GM21786 (cell line): ENCODE measurements around the gene CAMKK1.
A peak's percentile ranks its signal among the peaks of the same experiment; 100 is the strongest.

Experiments used
- ATAC-seq: cut with Tn5 transposase; IDR thresholded peaks from one replicate; pipeline ENCODE4 v1.9.1; 2021; ENCODE audit not compliant: unreplicated experiment

Gene CAMKK1

DNA sequence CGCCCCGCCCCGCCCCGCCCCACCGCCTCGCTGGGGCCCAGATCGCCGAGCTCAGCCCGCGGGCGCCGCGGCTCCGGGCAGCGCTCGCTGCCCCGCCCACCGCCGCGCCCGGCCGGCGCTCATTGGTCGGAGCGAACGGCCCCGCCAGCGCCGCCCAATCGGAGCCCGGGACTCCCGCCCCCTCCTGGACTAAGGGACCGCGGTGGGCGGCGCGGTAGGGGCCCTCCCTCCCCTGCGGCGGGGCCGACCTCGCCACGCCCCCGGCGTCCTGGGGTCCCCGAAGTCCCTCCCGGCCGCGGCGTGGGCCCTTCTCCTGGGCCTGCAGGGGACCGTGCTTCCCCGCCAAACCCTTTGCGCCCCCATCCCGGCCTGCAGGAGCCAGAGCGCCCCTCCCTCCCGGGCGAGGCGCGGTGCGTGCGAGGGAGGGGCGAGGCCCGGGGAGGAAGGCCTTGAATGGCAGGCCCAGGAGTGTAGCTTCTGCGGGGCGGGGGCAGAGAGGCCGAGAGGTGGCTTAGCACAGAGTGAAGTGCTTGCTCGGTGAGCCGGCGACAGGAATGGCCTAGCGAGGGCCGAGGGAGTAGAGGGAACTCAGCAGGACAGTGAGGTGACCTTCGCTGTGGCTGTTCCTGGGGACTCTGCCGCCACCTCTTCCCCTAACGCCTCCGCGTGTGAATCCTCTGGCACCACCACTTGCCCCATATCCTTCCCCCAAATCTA, at the start of gene CAMKK1:
TSS of gene CAMKK1 (minus strand) at position 51 of the 717 bp plus-strand sequence. CDS start 7,366 bp downstream, outside the sequence.
- ATAC-seq: peak; percentile 81

DNA sequence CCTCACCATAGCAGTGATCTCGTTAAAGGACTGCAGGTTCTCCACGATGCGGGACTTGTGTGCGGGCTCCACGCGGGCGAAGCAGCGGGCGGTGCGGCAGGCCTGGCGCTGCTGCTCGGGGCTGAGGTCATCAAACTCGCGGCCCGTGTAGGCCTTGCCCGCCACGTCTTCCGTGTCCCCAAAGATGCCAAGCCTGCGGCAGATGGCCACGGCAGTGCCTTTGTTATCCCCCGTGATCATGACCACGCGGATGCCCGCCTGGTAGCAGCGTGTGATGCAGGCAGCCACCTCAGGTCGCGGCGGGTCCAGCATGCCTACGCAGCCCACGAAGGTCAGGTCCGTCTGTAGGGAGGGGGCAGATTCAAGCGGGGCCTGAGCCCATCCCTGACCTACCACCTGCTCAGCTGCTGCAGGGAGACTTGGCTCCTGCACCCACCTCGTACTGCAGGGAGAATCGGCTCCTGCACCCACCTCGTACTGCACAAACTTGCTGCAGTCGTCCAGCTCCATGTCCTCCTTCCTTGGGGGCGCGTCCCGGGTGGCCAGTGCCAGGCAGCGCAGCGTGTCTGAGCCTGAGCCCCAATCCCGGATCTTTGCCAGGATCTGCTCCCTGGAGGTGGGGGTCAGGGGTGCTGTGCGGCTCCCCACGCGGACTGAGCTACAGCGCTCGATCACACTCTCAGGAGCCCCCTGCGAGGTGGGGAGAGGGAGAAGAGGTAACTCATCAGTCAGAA, 48.3 kb upstream of the CAMKK1 start:
- ATAC-seq: no peak

DNA sequence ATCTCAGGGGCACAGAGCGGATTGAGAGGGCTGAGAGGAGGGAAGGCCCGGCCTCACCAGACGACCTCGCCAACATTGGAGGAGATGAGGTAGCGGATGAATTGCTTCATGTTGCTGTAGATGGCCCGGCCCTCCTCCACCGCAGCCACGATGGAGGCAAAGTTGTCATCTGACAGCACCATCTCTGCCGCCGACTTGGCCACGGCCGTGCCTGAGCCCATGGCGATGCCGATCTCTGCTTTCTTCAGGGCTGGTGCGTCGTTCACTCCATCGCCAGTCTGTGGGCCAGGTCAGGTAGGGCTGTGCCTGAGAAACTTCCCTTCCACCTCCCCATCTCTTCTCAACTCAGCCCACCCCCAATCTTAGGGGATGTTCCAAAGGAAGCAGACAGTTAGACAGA, 44.5 kb upstream of the CAMKK1 start:
- ATAC-seq: no peak

DNA sequence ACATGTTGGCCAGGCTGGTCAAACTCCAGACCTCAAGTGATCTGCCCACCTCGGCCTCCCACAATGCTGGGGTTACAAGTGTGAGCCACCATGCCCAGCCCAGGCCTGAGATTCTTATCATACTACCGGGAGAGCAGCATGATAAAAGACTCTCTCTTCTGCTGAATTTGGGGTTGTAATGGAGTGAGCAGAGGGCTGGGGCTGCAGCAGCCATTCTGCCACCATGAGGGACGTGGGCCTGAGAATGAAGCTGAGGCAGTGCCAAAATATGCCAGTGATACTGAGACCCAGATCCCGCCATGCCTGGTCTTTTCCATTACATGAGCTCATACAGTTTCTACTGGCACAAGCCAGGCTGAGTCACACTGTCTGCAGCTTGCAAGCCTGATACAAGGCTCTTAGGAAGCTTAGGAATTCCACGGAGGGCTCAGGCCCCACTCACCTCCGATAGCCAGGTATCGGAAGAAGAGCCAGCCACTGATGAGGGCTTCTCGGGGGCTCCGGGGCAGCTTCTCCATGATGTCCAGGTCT, 43.0 kb upstream of the CAMKK1 start:
- ATAC-seq: no peak

DNA sequence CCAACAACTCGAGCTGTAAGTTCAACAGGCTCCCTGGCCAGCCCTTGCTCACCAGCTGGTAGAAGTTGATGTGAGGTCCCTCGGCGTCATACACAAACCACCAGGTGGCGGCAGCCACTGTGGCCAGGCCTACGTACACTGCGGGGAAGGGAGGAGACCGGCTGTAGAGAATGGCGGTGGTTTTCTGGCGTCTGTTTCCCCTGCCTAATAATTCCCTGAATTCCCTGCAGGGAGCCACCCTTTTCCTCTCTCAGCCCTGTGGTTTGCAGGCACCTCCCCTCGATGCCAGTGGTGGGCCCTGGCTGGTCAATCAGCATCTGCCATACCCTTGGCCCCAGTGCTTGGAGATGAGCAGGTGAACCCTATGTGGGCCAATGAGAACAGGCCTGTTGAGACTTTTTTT, 42.3 kb upstream of the CAMKK1 start:
- no peak for ATAC-seq

DNA sequence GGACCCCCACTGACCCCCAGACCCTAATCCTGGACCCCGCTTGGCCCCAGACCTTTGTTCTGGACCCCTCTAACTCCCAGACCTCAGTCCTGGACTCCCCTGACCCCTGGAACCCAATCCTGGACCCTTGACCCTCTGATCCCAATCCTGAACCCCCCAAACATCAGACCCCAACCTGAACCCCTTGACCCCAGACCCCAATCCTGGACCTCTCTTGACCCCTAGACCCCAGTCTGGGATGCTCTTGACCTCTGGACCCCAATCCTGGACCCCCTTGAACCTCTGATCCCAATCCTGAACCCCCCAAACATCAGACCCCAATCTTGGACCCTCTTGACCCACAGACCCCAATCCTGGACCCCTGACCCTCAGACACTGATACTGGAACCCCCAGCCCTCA, 36.9 kb upstream of the CAMKK1 start:
- ATAC-seq: no peak

DNA sequence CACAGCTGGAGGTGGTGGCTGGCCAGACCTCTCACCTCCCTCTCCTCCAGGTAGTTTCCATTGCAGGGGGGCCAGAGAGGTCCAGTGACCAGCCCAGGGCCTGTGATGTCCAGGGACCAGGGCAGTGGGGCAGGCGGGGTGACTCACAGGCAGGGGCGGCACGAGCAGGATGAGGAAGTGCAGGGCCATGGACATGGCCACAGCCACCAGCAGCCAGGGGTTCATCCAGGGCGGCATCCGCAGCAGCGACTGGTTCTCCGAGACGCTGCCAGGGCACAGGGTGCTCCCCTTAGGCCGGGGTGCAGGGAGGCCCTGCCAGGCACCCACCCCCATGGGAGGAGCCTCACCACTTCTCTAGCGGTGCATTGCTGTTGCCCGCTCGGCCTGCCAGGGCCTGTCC, 36.3 kb upstream of the CAMKK1 start:
- ATAC-seq: no peak

DNA sequence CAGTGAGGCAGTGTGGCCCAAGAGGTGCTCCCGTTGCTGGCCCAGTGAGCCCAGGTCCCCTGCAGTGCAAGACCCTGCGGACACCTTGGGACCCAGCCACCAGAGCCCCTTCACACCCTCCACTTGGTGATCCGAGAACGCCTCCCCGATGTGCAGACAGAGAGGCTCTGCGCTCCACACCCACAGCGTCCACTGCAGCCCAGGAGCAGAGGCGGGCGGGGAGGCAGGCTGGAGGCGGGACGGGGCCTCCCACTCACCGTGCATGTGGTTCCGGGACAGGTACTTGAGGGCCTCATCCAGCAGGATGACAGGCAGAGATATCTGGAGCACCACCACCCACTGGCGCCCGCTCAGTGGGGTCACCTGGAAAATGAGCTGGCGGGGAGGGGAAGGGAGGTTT, 35.6 kb upstream of the CAMKK1 start:
- no peak for ATAC-seq

DNA sequence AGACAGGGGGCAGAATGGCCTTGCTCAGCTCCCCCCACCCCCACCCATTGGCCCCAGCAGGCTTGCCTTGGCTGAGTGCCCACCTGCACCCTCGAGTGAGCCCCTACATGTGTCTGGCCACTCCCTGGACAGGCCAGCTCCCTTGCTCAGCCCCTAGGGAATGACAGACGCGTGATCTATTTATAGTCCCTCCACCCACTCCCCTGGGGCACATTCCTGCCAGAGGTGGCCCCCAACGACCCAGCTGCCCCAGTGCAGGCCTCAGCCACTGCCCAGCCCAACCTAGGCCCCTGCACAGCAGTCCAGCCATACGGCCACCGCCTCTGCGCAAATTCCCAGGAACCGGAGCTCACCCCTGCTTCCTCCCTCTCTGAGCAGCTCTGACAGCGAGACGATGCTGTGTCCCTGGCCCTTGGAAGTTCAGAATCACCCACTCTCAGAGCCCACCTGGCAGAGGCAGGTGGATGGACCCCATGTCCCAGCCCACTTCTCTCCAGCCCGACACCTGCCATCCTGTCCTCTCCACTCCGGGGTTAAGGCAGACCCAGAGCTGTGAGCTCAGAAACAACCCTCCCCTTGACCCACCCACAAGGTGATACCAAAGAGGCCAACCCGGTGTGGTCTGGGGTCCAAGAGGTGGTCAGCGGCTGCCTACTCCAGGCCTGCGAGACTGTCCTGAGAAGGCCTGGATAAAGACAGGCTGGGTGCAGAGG, 34.9 kb upstream of the CAMKK1 start:
- no peak for ATAC-seq

DNA sequence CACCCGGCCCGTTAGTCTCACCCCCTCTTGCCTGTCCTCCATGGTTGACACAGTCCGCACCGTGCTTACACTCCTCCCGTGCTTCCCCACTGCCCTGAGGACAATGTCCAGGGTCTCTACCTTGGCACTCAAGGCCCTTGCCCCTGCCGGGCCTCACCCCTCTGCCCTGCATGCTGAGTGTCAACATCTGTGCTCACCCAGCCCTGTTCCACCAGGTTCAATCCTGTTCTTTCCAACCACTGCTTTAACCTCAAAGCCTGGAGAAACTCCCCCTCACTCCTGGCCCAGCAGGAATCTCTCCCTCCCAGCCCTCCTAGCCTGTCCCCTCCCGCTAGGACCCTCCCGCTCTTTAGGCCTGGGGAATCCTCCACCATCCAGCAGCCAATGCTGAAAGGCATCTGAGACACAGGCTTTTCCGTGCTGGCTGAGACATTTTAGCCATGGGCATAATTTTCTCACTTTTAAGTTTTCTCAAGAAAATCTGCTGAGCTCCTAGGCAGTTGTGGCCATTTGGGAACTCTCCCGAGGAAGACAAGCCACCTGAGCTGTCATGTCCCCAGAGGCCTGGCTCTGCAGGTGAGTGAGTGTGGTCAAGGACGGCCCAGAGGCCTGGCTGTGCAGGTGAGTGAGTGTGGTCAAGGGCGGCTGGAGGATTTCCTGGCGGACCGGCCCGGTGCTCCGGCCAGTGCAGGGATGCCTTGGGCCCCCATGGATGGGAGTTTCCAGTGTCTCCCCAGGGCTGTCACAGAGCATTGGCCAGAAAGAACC, 34.2 kb upstream of the CAMKK1 start:
- ATAC-seq: no peak

DNA sequence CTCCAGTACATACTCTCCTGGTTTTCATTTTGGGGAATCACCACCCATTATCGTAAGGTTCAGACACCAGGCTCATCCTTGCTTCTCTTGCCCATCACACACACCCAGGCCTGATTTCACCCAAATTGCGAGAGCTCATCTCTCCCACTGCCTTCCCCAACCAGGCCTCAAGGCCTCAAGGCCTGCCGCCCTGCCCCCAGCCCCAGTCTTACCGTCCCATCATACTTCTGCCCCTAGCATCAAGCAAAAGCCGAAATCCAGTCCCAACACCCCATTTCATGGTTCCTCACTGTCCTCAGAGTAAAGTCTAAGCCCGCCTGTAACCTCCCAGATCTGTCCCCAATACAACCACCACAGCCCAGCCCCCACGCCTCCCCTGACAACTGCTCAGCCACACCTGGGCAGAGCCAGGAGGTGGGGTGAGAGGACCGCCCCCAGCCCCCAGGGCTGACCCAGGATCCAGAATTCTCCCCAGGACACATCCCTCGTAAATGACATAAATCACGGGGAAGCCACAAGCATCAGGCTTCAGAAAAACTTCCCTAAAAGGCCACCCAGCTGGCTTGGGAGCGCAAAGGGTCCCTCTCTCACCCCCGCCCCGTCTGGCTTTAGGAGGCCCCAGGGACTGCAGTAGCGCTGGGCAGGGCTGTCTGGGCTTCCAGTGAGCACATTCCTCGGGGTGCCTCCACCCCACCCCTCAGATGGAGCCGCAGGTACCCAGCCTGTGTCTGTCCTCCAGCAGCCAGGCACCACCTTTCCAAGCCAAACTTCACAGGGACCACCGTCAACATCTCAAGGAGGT, 33.0 kb upstream of the CAMKK1 start:
- ATAC-seq: no peak

DNA sequence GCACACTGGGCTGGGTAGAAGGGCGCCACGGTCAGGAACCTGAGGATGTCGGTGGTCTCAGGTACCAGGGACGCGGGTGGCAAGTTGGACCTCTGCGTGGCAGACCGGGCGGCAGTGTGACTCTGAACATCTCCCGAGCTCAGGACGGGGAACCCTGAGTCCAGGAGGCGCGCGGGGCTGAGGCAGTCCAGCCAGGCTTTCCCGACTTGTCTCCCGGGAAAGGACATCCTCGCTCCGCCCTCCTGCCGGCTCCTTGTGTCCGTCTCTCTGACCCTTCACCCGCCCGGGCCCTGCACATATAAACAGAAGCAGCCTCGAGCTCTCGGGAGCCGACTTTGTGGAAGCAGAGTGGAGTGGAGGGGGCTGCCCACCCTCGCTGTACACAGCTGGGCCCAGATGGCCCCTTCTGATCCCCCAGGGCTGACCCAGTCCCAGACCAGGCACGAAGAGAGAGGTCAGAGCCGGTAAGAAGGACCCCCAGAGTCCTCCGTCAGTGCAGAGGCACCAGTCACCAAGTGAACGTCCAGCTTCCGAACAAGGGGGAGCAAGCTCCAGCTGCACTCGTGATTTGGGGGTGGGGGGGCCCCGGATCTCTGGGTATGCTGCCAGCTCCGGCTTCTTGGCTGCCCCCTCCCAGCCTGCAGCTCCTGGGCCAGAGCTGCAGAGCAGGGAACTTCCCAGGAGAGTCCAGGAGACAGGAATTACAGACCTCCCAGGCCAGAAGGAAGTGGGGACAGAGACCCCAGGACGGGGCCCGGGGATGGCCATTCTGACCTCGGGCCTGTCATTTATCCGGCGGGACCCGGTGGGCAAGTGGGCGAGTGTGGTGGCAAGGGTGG, 31.9 kb upstream of the CAMKK1 start:
- ATAC-seq: no peak

DNA sequence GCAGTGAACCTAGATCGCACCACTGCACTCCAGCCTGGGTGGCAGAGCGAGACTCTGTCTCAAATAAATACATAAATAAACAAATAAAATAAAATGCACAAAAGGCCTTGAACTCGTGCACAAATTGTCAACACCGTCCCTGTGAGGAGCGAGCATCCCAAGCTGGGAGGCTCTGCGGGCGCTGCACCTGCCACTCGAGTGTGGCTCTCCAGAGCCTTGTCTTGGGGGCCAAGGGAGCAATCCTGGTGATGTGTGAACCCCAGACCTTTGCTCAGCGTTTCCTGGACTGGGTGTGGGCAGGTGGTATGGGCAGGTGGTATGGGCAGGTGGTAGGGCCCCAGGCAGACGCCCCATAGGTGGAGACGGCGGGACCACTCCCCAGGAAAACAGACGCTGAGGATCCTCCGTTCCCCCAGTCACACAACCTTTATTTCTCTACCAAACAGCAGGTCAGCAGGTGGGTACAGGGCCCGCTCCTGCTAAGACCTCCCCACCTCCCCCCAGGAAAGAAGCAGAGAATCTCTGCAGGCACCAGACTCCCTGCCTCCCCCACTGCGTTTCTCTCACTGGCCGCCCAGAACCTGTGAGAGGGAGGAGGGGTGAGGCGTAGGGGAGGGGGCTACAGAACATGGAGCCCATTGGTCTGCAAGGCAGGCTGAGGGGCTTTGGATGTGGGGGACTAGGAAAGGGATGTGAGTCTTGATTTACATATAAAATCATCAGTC, 30.8 kb upstream of the CAMKK1 start:
- no peak for ATAC-seq

DNA sequence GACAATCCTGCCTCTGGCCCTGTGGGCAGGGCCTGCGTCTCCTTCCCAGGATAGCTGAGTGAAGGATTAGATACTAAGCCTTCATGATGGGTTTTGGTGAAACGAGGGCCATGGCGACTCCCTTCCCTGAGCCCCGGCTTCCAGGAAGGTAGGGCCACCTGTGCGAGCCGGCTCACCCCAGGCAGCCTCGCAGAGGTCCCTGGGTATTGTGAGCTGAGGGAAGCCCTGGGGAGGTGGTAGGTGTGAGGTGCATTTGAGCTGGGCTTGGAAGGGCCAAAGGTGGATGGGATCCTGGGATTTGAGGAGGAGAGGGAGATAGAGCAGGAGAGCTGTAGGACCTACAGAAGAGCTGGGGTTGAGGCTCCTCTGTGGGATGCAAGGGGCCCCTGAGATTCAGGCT, 29.9 kb upstream of the CAMKK1 start:
- no peak for ATAC-seq

DNA sequence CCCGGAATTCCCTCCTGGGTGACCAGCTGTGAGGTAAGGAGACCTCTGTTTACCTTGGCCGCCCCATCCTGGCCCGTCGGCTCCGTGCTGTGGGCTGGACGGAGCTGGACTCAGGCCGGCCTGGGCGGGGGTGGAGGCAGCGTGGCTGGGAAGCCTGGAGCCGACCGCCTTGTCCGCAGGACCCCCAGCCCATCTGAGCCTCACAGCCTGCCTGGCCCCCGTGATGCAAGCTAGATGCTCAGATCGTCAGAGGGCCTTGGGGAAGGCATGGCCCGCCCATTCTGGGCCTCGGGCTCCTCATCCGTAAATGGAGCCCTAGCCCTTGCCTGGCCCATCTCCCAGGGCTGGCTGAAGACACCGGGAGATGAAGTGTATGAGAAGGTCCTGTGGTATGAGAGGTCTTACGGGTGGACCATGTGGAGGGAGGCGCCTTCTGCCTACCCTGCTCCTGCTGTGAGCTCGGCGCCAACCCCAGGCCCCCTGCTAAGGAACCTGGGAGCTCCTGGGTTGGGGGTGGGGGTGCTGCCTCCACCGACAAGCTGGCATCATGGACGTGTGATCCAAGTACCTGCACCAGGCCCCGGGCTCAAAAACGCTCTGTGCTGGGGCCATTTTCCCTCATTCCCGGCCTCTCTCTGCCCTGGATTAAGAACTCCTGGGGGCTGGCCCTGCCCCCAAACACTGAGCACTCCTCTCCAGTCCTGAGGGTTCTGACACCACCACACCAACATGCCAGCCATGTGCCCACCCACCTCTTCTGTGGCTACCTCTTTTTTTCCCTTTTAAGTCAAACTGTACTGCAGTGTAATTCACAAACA, 28.9 kb upstream of the CAMKK1 start:
- ATAC-seq: no peak

DNA sequence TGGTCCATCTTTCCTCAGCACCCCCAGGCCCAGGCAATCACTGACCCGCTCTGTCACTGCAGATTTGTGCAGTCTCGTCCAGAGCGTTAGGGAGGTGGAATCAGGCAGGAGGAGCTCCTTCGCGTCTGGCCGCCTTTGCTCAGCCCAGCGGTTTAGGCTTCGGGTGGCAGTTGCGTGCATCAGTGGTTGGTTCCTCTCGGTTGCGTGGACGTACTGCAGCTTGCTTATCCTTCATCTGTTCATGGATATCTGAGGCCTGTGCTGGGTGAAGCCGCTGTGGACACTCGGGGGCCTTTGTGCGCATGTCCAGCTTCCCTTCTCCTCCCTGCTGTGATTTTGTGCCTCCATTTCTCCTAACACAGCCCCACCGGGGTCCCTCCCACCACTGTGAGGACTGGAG, 28.2 kb upstream of the CAMKK1 start:
- ATAC-seq: no peak

DNA sequence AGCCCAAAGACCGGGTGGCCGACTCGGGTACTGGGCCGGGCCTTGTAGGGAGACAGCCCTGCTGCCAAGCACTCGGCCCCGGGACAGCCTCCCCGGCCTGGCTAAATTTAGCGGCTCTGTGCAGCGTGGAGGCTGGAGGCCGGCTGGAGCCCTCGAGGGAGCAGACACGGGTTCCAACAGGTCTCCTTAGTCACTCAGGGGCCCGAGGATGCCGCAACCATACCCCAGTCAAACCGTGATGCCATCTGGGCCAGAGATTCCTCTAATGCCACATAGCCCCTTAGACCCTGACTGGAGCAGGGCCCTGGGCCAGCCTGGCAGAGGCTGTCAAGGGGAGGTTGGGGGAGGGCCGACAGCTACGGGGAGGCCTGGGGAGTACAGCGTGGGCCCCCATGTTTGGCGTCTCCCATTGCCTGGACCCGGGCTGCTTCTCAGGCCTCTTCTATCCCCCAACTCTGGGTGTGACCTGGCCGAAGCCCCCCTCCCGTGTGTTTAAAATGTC, 26.3 kb upstream of the CAMKK1 start:
- ATAC-seq: no peak
